HS-27A (cell line): ENCODE results near the gene ANO3.

ENCODE experiments used
- DNase-seq: peaks from one replicate; pipeline ENCODE4 v3.0.0-alpha.2; 2012; ENCODE audit warnings: low read depth, missing footprints

The ANO3 gene

DNA sequence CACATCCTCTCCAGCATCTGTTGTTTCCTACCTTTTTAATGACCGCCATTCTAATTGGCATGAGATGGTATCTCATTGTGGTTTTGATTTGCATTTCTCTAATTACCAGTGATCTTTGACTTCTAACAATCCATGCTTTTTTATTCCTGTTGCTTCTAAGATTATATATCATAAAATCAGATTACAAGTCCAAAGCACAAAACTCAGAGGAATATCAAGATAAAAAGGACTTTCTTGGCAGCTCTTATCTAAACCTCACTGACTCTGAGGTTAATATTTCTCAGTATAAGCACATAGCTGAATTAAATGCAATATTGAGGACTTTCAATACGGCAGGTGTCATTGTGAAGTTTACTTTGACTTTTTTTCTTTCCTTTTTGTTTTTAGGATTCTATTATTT is 378.6 kb downstream of the ANO3 start:
- no peak for DNase-seq

DNA sequence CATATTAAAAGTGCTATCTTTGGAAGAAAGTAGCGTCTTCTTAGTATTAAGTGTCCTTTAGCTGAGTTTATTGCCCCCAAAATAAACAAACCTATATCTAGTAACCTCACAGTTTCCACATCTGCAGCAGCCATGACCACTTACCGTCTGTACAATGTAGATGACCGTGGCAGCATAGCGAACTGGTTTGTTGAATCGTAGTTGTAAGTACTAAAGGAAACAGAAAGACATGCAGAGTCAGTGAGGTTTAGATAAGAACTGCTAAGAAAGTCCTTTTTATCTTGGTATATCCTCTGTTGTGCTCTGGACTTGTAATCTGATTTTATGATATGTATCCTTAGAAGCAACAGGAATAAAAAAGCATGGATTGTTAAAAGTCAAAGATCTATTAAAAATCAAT is 380.6 kb downstream of the ANO3 start:
- no peak for DNase-seq
